Astrocyte (in vitro differentiated cells and primary cell): Measurements from ENCODE around the gene GRK3.

Experiments
- CTCF ChIP-seq: IDR thresholded peaks from 2 replicates; pipeline ENCODE4 v1.5.1; 2011; ENCODE audit warnings: low read depth, mild to moderate bottlenecking, inconsistent platforms, low read length, moderate library complexity; ENCODE audit not compliant: insufficient read depth
- EZH2 ChIP-seq: IDR thresholded peaks from 2 replicates; pipeline ENCODE4 v1.6.1; 2012; ENCODE audit warnings: mild to moderate bottlenecking, low read length, inconsistent platforms; ENCODE audit not compliant: insufficient read depth

GRCh38 chr22:25573841-25574240, 9.4 kb downstream of the GRK3 start:
- TF ChIP-seq EZH2 (no peak), CTCF (no peak)
